ENCODE results near the gene AGBL4.

DNA sequence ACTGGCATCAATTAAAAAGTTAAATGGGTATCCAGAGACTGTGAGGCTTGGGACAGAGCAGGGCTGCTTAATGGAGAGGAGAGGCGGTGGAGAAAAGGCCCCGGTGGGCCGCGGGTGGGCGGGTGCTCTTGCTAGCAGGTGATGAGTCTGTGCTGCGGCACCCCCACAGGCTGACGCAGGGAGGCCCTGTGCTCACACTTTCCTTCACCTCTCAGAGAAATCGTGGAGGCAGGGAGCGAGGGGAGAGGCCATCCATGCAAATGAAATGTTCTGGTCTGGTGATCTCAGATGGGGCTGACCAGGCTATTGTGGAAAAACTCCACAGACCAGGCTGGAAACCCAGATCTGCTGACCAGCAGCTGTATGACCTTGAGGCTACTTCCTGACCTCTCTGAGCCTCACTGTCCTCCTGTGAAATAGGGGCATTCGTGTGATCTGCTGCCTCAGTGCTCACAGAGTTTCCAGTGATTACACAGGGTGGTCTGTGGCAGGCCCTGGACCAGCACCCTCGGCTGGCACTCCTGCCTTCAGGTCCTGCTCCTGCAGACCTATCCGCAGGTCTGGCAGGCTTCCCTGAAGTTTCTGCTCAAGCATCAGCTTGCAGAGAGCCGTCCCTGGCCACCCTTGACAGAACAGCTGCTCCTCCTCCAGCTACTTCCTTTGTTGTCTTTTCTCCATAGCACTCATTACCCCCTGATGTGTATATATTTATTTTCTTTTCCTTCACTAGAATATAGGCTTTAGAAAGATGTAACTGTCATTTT lies 1336.3 kb downstream of the AGBL4 start:
- TF ChIP-seq, protein P1, sequence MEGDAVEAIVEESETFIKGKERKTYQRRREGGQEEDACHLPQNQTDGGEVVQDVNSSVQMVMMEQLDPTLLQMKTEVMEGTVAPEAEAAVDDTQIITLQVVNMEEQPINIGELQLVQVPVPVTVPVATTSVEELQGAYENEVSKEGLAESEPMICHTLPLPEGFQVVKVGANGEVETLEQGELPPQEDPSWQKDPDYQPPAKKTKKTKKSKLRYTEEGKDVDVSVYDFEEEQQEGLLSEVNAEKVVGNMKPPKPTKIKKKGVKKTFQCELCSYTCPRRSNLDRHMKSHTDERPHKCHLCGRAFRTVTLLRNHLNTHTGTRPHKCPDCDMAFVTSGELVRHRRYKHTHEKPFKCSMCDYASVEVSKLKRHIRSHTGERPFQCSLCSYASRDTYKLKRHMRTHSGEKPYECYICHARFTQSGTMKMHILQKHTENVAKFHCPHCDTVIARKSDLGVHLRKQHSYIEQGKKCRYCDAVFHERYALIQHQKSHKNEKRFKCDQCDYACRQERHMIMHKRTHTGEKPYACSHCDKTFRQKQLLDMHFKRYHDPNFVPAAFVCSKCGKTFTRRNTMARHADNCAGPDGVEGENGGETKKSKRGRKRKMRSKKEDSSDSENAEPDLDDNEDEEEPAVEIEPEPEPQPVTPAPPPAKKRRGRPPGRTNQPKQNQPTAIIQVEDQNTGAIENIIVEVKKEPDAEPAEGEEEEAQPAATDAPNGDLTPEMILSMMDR (IDR thresholded peaks at IDR 0.05 in 4 of 5, conservative IDR thresholded peaks at IDR 0.05 in 1 of 5), result no peak
- TF ChIP-seq POLR2A (IDR thresholded peaks at IDR 0.05), result no peak
